ENCODE data around the gene FXR1.

DNA sequence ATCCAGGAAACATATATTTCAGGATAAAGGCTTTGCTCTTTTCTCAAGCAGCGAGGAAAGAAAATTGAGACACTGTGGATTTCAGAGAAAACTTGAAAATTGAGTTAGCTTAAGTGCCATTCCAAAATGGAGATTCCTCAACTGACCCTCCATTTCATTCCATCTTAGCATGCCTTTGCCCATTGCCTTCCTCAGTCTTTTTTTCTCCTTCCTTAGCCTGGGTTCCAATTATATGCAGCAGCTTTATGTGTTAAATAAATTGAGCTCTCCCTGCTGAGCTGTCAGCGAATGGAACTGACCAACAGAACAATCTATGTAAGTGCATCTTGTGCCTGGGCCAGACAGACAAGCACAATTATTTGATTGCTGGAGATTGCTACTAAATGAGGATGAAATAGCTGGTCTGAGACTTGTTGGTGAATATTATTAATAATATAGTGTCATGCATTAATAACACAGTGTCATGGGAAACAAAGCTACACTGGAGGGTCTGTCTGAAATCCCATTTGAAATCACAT lies 84.0 kb downstream of the FXR1 start:
- TF ChIP-seq CREM (CRISPR knock-in tag; IDR thresholded peaks at IDR 0.05) (no peak), SMAD4 (CRISPR knock-in tag; IDR thresholded peaks at IDR 0.05) (no peak), FOXK1 (CRISPR knock-in tag; IDR thresholded peaks at IDR 0.05) (no peak), ZNF232 (CRISPR knock-in tag; IDR thresholded peaks at IDR 0.05) (no peak)
- TF ChIP-seq, protein P1, sequence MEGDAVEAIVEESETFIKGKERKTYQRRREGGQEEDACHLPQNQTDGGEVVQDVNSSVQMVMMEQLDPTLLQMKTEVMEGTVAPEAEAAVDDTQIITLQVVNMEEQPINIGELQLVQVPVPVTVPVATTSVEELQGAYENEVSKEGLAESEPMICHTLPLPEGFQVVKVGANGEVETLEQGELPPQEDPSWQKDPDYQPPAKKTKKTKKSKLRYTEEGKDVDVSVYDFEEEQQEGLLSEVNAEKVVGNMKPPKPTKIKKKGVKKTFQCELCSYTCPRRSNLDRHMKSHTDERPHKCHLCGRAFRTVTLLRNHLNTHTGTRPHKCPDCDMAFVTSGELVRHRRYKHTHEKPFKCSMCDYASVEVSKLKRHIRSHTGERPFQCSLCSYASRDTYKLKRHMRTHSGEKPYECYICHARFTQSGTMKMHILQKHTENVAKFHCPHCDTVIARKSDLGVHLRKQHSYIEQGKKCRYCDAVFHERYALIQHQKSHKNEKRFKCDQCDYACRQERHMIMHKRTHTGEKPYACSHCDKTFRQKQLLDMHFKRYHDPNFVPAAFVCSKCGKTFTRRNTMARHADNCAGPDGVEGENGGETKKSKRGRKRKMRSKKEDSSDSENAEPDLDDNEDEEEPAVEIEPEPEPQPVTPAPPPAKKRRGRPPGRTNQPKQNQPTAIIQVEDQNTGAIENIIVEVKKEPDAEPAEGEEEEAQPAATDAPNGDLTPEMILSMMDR (IDR thresholded peaks at IDR 0.05): no peak
- TF ChIP-seq, protein P2, sequence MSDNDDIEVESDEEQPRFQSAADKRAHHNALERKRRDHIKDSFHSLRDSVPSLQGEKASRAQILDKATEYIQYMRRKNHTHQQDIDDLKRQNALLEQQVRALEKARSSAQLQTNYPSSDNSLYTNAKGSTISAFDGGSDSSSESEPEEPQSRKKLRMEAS (CRISPR knock-in tag; IDR thresholded peaks at IDR 0.05): no peak
- TF ChIP-seq, protein P3, sequence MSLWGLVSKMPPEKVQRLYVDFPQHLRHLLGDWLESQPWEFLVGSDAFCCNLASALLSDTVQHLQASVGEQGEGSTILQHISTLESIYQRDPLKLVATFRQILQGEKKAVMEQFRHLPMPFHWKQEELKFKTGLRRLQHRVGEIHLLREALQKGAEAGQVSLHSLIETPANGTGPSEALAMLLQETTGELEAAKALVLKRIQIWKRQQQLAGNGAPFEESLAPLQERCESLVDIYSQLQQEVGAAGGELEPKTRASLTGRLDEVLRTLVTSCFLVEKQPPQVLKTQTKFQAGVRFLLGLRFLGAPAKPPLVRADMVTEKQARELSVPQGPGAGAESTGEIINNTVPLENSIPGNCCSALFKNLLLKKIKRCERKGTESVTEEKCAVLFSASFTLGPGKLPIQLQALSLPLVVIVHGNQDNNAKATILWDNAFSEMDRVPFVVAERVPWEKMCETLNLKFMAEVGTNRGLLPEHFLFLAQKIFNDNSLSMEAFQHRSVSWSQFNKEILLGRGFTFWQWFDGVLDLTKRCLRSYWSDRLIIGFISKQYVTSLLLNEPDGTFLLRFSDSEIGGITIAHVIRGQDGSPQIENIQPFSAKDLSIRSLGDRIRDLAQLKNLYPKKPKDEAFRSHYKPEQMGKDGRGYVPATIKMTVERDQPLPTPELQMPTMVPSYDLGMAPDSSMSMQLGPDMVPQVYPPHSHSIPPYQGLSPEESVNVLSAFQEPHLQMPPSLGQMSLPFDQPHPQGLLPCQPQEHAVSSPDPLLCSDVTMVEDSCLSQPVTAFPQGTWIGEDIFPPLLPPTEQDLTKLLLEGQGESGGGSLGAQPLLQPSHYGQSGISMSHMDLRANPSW (CRISPR knock-in tag; conservative IDR thresholded peaks at IDR 0.05; ENCODE audit: low read depth): no peak
